ENCODE measurements around the gene DNAH17. TPM values are rescaled to one million over a fixed set of nuclear protein-coding genes. Genes with fewer than 3 reads are reported as not detected.
A peak's percentile ranks its signal among the peaks of the same experiment; 100 is the strongest.

The DNAH17 gene
- total RNA-seq, 1 donor from 2014 or later: not detected

- DNase-seq: no peak
- intact Hi-C loops (cut with micrococcal nuclease): no loop called here
- peaks cover 4% of the 10 kb centered on the region for H3K9me3 ChIP-seq (replicated peaks)
- no peak overlapping the region for H3K27ac ChIP-seq (replicated peaks)
- no peak for TF ChIP-seq CTCF (IDR thresholded peaks at IDR 0.05; ENCODE audit: borderline replicate concordance)
- H3K27me3 ChIP-seq (ENCODE audit: low read depth): peaks cover 5% of the 10 kb centered on the region
- no peaks in the 10 kb centered on the region for H3K36me3 ChIP-seq
- H3K4me3 ChIP-seq: no peak overlapping the region
- no peaks in the 10 kb centered on the region for H3K4me1 ChIP-seq
Observed at GRCh38 chr17:78615631-78616030, 38.4 kb upstream of the DNAH17 start.

GRCh38 chr17:78613416-78613815 is 36.2 kb upstream of the DNAH17 start:
- H3K9me3 ChIP-seq (replicated peaks): no peaks in the 10 kb centered on the region
- H3K4me1 ChIP-seq: no peaks in the 10 kb centered on the region
- intact Hi-C loops (cut with micrococcal nuclease): no loop called here
- no peak for TF ChIP-seq CTCF (IDR thresholded peaks at IDR 0.05; ENCODE audit: borderline replicate concordance)
- no peaks in the 10 kb centered on the region for H3K36me3 ChIP-seq
- no peak overlapping the region for H3K4me3 ChIP-seq
- no peak overlapping the region for H3K27ac ChIP-seq (replicated peaks)
- H3K27me3 ChIP-seq (ENCODE audit: low read depth): peaks cover 9% of the 10 kb centered on the region
- no peak for DNase-seq

- peaks cover 9% of the 10 kb centered on the region for H3K27me3 ChIP-seq (ENCODE audit: low read depth)
- no peak overlapping the region for H3K4me3 ChIP-seq
- H3K36me3 ChIP-seq: no peaks in the 10 kb centered on the region
- H3K9me3 ChIP-seq (replicated peaks): no peaks in the 10 kb centered on the region
- no peak for TF ChIP-seq CTCF (IDR thresholded peaks at IDR 0.05; ENCODE audit: borderline replicate concordance)
- H3K4me1 ChIP-seq: no peaks in the 10 kb centered on the region
- no peak for DNase-seq
- no peak overlapping the region for H3K27ac ChIP-seq (replicated peaks)
- intact Hi-C loops (cut with micrococcal nuclease): no loop called here
Observed at GRCh38 chr17:78611607-78612006, 34.4 kb upstream of the DNAH17 start.

DNA sequence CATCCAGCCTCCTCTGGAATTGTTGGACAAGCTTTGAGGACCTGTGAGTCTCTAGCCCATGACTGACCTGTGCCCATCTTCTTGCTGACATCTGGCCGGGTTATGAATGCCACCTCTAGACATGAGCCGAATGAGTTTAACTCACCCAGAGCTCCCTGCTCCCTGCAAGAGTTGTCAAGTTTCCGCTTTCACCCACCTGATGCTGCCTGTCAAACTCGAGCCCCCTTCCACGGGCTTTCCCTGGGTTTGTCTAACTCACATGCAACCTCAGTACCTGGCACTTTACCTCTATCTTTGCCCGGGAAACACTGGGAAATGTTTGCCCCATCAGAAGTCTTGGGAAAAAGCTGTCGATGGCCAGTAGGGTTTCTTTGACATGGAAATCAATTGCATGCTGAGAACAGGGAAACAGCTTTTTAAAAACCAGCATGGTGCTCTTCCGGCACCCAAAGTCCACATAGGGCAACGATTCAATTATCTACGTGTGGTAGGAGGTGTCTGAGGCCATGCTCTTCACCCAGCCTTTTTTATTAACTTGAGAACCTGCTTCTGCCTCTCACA is 33.8 kb upstream of the DNAH17 start:
- Histone ChIP-seq H3K27me3 (ENCODE audit: low read depth) (peaks cover 9% of the 10 kb centered on the region), H3K36me3 (no peaks in the 10 kb centered on the region), H3K4me3 (no peak overlapping the region), H3K27ac (replicated peaks) (no peak overlapping the region), H3K9me3 (replicated peaks) (no peaks in the 10 kb centered on the region), H3K4me1 (no peaks in the 10 kb centered on the region)
- DNase-seq: no peak
- no peak for TF ChIP-seq CTCF (IDR thresholded peaks at IDR 0.05; ENCODE audit: borderline replicate concordance)
- intact Hi-C loops (cut with micrococcal nuclease): no loop called here

GRCh38 chr17:78609191-78609641 is 32.0 kb upstream of the DNAH17 start:
- peak overlapping the region; percentile 36 for H3K27ac ChIP-seq (replicated peaks)
- H3K36me3 ChIP-seq: no peaks in the 10 kb centered on the region
- intact Hi-C loops (cut with micrococcal nuclease): no loop called here
- no peaks in the 10 kb centered on the region for H3K9me3 ChIP-seq (replicated peaks)
- DNase-seq: no peak
- TF ChIP-seq CTCF (IDR thresholded peaks at IDR 0.05; ENCODE audit: borderline replicate concordance): no peak
- no peaks in the 10 kb centered on the region for H3K4me1 ChIP-seq
- no peak overlapping the region for H3K4me3 ChIP-seq
- peaks cover 9% of the 10 kb centered on the region for H3K27me3 ChIP-seq (ENCODE audit: low read depth)
